HG03025 (cell line): ENCODE results near the gene KYNU.
A peak's percentile ranks its signal among the peaks of the same experiment; 100 is the strongest.
"Not testable (repeated sequence)": the region's sequence is repeated elsewhere in the genome, so short reads cannot be mapped to it uniquely, and the experiment has no call there.

ENCODE experiments used
- ATAC-seq: cut with Tn5 transposase; IDR thresholded peaks from one replicate; pipeline ENCODE4 v1.9.1; 2021; ENCODE audit warnings: mild to moderate bottlenecking, moderate library complexity; ENCODE audit not compliant: unreplicated experiment, low FRiP score

KYNU gene

DNA sequence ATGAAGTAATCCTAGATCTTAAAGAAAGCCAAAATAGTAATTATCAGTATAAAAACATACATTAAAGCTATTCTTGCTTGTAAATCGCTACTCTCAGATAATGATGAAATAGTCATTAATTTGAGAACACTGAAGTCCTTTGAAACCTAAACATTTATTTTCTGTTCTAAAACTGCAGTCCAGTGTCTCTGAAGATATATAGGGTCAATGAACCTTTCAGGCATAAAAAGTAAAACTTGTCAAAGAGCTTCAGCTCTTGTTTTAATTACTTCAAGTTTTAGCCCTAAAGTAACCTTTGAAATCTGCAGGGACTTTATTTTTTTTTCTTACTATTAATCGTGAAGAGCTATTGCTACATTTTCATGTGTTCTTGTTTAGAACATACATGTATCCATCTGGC lies 116.3 kb downstream of the KYNU start:
- ATAC-seq, result no peak

DNA sequence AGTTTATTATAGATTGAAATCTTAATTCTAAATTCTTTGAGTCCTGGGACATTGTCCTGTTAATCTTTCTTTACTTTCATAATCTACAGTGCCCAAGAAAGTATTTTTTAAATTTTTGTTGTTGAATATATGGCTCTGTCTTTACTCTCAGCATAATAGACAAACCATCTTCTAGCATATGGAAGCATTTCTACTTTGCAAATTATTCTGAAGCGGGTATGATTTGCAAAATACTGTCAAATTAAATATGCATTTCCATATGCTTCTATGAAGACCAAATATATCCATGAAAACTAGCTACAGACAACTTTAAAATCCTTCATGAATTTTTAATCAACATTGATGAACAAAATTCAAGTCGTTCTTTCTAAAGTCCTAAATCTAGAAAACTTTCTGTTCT lies 117.2 kb downstream of the KYNU start:
- no peak for ATAC-seq

DNA sequence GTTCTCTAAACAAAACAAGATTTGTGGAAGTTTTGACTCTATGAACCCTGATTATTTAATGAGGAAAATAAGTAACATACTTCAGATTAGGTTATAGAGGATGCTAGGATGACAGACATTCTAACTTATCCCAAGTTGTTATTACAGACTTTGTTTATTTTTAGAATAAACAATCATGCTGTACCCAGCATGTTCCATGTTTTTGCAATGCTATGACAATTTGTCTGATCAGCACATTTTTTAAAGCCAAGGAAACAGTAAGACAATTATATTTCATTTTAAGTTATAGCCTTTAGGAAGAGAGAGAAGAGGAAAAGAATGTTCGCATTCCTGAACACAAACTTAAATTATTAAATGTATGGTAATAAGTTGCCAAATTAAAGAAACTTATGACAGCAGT lies 119.8 kb downstream of the KYNU start:
- ATAC-seq, result no peak

DNA sequence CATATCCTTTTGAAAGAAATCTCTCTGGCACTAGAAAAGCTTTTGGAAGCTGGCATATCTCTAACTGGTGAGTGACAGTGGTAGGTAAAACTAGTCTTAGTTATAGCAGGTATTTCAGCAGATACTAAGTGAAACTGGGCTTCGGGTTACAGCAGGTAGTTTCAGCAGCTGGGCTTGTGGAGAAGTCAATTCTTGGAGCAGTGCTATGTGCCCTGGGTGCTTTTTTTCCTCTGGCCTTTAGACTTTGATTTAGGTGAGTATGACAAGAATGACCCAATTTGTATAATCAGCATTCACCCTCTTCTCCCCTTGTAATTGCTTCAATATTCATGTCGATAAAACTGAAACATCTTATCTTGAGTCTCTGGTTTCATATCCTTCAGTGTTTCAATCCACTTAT lies 123.1 kb downstream of the KYNU start:
- ATAC-seq, result no peak

DNA sequence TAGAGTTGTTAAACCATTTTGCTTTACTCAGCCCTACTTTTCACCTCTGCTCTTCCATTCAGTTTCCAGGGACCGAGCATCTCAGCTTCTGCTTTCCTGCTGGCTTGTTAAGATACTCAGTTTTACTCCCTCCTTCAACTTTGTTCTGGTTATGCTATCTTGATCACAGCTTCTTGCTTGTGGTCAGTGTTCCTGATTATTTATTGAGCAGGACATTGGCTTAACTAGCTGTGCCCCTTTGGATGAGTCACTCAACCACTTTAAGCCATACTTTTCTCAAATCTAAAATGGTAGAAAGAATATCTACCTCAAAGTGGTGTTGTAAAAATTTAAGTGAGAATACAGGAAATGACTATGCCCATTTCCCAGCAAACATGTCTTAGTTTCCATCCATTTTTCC lies 124.0 kb downstream of the KYNU start:
- ATAC-seq, result no peak

DNA sequence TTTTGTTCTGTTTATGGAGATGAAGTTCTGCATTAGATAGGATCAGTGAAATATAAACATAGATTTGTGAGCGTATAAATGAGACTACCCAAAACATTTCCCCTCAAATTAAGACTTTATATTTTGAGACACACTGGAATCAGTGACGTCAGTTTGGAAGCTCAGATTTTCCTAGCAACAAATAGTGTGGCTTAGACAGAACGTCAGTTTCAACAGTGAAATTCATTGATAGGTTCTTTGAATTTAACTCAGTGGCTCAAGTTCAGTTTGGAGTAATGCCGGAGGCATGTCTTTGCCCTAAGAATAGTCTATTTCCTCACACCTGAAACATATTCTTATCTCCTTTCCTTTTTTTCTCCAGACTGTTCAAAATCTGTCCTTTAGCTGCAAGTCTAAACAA lies 138.2 kb downstream of the KYNU start:
- no peak for ATAC-seq

DNA sequence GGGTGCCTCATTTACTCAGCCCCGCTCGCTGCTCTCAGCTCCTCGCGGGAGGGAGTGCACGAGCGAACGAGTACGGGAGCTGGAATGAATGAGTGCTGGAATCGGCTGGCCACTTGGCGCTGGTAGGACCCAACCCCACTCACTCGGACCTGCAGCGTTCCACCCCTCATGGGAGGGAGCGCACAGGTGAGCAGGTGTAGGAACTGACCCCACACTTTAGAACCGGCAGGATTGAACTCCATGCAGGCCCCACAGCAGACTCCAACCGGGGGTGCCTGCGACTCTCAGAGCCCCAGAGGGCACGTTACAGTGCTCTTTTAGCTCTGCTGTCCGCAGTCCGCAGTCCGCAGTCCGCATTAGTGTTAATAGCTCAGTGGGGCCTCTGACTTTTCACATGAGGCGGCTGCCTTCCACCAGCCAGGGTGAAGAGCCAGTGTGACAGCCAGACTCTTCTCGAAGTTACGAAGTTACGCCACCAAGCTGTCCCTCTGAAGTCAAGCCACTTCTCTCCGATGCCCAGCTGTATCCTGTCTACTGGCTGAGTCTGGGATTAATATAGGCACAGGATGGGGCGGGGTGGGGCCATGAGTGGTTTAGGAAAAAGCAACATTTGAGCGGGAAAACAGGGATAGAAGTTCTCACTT lies 149.1 kb downstream of the KYNU start:
- ATAC-seq, result no peak

DNA sequence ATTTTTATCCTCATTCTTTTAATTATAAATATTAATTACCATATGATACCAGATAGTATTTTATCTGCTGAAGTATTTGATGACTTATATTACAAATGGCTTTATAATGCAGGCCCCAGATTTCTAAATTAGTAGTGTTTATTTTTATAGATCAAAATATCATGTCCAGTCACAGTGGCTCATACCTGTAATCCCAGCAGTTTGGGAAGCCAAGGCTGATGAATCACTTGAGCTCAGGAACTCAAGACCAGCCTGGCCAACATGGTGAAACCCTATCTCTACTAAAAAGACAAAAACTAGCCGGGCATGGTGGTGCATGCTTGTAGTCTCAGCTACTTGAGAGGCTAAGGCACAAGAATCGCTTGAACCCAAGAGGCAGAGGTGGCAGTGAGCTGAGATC lies 151.7 kb downstream of the KYNU start:
- no peak for ATAC-seq

DNA sequence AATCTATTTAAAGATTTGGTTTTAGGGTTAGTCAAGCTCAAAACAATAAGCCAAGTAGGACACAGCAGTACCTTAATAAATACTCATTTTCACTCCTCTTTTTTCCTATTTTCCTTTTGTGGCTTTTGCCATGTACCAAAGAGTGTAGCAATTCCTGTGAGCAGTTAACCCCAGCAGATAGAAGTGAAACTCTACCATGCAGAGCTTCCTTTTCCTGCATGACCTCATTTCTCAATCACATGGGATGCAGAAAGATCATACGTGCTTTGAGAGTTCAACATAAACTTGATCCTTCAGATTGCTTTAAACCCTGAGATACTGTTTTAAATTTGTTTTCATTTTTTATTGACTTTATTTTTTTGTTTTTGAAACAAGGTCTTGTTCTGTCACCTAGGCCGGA lies 152.7 kb downstream of the KYNU start:
- no peak for ATAC-seq

DNA sequence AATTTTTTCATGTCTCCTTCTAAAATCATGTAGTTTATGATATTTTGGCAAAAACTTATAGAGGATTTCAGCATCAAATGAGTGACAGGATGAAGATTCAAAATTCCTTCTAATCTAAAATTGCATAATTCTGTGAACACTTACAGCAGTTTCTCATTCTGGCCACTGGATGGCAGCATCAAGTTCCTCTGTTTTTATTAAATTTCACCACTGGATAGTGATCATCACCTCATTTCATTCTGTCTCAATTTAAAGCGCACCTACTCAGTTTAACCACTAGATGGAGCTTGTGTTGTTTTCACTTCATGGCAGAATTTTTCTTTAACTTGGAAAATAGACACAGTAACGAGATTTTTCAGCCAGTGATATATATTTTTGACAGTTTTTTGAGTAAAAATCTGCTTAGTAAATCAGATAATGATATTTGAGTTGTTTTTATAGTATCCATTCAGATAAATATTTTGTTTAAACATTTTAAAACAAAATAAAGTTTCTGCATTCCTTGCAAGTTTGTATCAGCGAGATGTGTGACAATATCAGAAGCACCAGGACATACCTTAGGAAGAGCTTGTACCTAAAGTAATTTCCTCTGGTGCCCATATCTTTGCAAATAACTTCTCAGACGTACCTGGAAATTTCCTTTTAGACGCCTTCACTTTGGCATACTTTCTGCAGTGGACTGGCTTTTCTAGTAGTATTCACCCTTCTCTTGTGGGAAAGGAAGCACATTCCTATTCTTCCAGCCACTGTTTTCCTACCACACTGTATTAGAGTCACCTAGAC lies 157.0 kb downstream of the KYNU start:
- peak; percentile 88 for ATAC-seq

DNA sequence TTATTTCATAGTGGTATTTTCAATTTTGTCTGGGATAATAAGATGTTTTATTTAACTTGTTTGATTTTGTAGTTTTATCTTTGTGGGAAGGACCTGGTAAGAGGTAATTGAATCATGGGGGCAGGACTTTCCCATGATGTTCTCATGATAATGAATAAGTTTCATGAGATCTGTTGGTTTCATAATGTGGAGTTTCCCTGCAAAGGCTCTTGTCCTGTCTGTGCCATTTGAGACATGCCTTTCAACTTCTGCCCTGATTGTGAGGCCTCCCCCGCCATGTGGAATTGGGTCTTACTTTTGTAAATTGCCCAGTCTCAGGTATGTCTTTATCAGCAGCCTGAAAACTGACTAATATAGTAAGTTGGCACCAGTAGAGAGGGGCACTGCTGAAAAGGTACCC lies 174.0 kb downstream of the KYNU start:
- no peak for ATAC-seq

DNA sequence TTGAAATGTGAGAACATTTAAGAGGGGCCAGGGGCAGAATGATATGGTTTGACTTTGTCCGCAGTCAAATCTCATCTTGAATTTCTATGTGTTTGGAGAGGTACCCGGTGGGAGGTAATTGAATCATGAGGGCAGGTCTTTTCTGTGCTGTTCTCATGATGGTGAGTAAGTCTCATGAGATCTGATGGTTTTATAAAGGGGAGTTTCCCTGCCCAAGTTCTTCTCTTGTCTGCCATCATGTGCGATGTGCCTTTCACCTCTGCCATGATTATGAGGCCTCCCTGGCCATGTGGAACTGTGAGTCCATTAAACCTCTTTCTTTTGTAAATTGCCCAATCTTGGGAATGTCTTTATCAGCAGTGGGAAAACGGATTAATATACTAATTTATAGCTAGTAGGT lies 176.0 kb downstream of the KYNU start:
- ATAC-seq, result not testable (repeated sequence)

DNA sequence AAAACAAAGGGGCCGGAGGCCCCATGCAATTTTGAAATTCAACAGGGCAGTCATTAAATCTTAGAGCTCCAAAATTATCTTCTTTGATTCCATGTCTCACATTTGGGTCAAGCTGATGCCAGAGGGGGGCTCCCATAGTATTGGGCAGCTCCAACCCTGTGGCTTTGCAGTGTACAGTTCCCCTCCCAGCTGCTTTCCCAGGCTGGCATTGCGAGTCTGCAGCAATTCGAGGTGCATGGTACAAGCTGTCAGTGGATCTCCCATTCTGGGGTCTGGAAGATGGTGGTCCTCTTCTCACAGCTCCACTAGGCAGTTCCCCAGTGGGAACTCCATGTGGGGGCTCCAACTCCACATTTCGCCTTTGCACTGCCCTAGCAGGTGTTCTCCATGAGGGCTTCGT lies 179.1 kb downstream of the KYNU start:
- ATAC-seq, result no peak

DNA sequence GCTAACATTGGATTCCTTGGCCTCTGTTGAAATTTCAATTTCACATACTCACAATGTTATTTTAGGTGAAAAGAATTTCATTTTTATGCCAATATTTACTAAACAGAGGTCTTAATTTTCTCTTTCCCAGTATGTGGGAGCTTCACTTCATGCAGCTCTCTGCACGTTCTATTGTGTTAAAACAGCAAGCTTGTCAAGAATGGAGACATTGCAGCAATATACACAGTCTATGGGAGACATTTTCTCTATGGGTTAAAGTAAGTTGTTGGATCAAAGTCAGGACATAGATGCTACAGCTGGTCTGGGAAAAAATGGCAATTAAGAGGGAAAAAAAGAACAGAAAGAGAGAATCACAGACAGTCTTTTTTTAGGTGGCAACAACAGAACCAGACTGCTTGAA lies 181.4 kb downstream of the KYNU start:
- no peak for ATAC-seq

DNA sequence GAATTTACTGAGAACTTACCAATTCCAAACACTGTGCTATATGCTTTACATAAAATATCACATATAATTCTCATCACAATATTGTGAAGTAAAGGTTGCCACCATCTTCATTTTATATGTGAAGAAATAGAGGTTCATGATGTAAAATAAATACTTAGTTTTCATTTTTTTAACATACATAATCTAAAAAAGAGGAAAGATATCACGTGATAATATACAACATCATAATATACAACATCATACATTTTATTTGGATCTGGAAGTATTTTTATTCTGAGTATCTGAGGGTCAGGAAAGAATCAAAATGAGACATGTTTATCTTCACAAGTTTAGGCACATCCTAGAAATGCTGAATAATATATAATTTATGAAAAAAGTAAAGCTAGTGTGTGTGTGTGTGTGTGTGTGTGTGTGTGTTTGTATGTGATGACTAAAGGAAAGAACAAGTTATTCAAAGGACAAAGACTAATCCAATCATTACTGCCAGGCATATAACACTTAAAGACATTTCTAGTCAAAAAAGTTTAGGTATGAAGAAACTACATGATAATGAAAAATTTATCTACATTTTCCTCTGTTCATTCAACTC lies 186.2 kb downstream of the KYNU start:
- no peak for ATAC-seq

DNA sequence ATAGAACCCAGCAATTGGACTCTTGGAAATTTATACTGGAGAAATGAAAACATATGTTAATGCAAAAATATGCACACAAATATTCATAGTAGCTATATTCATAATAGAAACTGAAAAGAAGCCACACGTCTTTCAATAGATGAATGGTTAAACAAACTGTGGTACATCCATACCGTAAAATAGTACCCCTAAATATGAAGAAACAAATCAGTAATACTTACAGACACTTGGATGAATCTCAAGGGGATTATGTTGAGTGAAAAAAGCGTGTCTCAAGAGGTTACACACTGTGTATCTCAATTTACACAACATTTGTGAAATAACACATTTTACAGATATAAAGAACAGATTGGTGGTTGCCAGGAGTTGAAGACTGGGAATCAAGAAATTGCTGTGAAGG lies 190.6 kb downstream of the KYNU start:
- no peak for ATAC-seq

DNA sequence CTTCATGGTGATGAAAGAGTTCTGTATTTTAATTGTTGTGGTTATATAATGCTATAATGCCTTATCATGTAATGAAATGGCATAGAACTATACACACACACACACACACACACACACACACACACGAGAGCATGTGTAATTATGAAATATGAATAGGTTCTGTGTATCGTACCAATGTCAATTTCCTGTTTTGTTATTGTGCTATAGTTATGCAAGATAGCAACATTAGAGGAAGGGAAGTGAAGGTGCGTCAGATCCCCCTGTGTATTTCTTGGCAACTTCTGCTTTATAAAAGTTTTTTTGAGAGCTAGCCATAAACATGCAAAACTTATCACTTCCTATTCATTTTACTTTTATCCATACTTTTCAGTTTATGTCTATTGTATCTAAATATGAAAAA lies 191.0 kb downstream of the KYNU start:
- no peak for ATAC-seq

DNA sequence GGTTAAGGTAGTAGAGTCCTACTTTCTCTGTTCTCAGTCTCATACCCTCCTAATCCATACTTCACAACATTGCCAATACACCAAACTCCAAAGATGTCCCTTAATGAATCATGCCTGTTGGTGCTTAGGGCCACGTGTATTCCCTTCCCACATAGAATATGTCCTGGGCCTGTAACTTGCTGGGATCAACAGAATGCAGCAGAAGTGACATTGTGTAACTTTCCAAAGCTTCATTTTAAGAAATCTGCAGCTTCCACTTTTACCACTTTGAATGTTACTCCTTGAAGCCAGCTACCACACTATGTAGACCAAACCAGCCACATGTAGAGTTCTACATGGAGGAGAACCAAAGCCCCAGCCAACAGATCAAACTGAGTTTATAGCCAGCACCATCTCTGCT lies 193.2 kb downstream of the KYNU start:
- ATAC-seq, result no peak

DNA sequence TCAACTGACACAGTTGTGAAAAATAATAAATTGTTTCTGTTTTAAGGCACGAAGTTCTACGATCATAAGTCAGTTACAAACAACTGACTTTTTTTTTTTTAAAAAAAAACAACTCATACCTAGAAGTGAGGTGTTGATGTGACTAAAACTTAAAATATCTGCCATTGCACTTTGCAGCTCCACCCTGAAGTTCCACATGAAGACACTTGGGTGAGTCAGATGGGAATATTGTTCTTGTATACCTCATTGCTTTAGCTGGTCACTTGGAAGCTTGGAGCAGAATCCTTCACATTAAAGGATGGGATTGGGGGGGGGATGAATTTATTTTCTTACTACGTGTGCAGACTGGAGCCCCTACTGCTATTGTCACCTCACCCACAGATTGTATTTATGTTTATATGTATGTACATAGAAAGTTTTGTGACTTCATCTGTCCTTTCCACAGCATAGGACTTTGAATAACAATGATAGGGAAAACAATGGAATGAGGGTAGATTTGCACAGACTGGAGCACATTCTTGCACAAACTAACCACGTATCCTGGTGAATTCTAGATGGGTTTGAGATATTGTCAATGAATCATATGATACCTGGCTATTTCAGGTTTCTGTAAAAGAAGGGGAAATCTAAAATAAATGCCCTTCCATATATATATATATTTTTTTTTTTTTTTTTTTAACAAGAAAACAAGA lies 193.9 kb downstream of the KYNU start:
- ATAC-seq, result no peak

DNA sequence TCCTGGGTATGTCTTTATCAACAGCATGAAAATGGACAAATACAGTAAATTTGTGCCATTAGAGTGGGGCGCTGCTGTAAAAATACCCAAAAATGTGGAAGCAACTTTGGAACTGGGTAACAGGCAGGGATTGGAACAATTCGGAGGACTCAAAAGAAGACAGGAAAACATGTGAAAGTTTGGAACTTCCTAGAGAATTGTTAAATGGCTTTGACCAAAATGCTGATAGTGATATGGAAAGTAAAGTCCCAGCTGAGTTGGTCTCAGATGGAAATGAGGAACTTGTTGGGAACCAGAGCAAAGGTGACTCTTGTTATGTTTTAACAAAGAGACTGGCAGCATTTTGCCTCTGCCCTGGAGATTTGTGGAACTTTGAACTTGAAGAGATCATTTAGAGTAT lies 197.4 kb downstream of the KYNU start:
- ATAC-seq, result not testable (repeated sequence)

DNA sequence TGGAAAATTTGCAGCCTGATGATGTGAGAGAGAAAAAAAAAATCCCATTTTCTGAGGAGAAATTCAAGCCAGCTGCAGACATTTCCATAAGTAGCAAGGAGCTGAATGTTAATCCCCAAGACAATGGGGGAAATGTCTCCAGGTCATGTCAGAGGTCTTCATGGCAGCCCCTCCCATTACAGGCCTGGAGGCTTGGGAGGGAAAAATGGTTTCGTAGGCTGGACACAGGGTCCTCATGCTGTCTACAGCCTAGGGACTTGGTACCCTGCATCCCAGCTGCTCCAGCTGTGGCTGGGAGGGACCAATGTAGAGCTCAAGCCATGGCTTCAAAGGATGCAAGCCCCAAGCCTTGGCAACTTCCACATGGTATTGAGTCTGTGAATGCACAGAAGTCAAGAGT lies 198.2 kb downstream of the KYNU start:
- ATAC-seq, result no peak
